ENCODE measurements around the gene HNF4A. TPM values are rescaled to one million over a fixed set of nuclear protein-coding genes. Genes with fewer than 3 reads are reported as not detected.

Gene HNF4A
- total RNA-seq, 6 experiments from 2014 or later = not detected

- no peak overlapping the region for H3K27ac Mint-ChIP-seq
- TF ChIP-seq CTCF (IDR thresholded peaks at IDR 0.05) = no peak
- H3K4me1 Mint-ChIP-seq (ENCODE audit: low read depth) = no peaks in the 10 kb centered on the region
- DNase-seq = no peak
- no peaks in the 10 kb centered on the region for H3K9me3 Mint-ChIP-seq
- H3K4me3 Mint-ChIP-seq = no peak overlapping the region
- H3K36me3 Mint-ChIP-seq (ENCODE audit: low read depth) = no peaks in the 10 kb centered on the region
- peaks cover 30% of the 10 kb centered on the region for H3K27me3 Mint-ChIP-seq (ENCODE audit: insufficient read depth)
Measured at GRCh38 chr20:44463466-44463865, 108.0 kb downstream of the HNF4A start.

- DNase-seq = no peak
- Mint-ChIP-seq H3K27ac (no peak overlapping the region), H3K36me3 (ENCODE audit: low read depth) (no peaks in the 10 kb centered on the region), H3K4me1 (ENCODE audit: low read depth) (no peaks in the 10 kb centered on the region), H3K9me3 (no peaks in the 10 kb centered on the region), H3K4me3 (no peak overlapping the region), H3K27me3 (ENCODE audit: insufficient read depth) (peaks cover 30% of the 10 kb centered on the region)
- TF ChIP-seq CTCF (IDR thresholded peaks at IDR 0.05) = no peak
Measured at GRCh38 chr20:44464514-44464913, 109.0 kb downstream of the HNF4A start.

GRCh38 chr20:44465001-44465560, 109.6 kb downstream of the HNF4A start:
- Mint-ChIP-seq H3K27me3 (ENCODE audit: insufficient read depth) (peaks cover 30% of the 10 kb centered on the region), H3K27ac (no peak overlapping the region), H3K4me1 (ENCODE audit: low read depth) (no peaks in the 10 kb centered on the region), H3K9me3 (no peaks in the 10 kb centered on the region), H3K36me3 (ENCODE audit: low read depth) (no peaks in the 10 kb centered on the region), H3K4me3 (no peak overlapping the region)
- no peak for TF ChIP-seq CTCF (IDR thresholded peaks at IDR 0.05)
- no peak for DNase-seq

GRCh38 chr20:44467289-44467883, 111.9 kb downstream of the HNF4A start:
- peaks cover 37% of the 10 kb centered on the region for H3K27me3 Mint-ChIP-seq (ENCODE audit: insufficient read depth)
- no peak overlapping the region for H3K4me3 Mint-ChIP-seq
- no peak for DNase-seq
- no peak for TF ChIP-seq CTCF (IDR thresholded peaks at IDR 0.05)
- no peaks in the 10 kb centered on the region for H3K36me3 Mint-ChIP-seq (ENCODE audit: low read depth)
- no peaks in the 10 kb centered on the region for H3K4me1 Mint-ChIP-seq (ENCODE audit: low read depth)
- H3K27ac Mint-ChIP-seq = no peak overlapping the region
- no peaks in the 10 kb centered on the region for H3K9me3 Mint-ChIP-seq

GRCh38 chr20:44468044-44468782, 112.7 kb downstream of the HNF4A start:
- H3K9me3 Mint-ChIP-seq = no peaks in the 10 kb centered on the region
- H3K4me1 Mint-ChIP-seq (ENCODE audit: low read depth) = no peaks in the 10 kb centered on the region
- no peaks in the 10 kb centered on the region for H3K36me3 Mint-ChIP-seq (ENCODE audit: low read depth)
- DNase-seq = no peak
- peaks cover 35% of the 10 kb centered on the region for H3K27me3 Mint-ChIP-seq (ENCODE audit: insufficient read depth)
- no peak for TF ChIP-seq CTCF (IDR thresholded peaks at IDR 0.05)
- H3K4me3 Mint-ChIP-seq = no peak overlapping the region
- H3K27ac Mint-ChIP-seq = no peak overlapping the region
